NK-92 treated with Interleukin-12 subunit alpha and Interleukin-12 subunit beta, amount 100 ng/mL, for 24 hours (cell line): Measurements from ENCODE around the gene RNF187.

Experiments
- DNase-seq: peaks from one replicate; lab custom pipeline; 2025; lab: John Stamatoyannopoulos, UW

Gene RNF187

DNA sequence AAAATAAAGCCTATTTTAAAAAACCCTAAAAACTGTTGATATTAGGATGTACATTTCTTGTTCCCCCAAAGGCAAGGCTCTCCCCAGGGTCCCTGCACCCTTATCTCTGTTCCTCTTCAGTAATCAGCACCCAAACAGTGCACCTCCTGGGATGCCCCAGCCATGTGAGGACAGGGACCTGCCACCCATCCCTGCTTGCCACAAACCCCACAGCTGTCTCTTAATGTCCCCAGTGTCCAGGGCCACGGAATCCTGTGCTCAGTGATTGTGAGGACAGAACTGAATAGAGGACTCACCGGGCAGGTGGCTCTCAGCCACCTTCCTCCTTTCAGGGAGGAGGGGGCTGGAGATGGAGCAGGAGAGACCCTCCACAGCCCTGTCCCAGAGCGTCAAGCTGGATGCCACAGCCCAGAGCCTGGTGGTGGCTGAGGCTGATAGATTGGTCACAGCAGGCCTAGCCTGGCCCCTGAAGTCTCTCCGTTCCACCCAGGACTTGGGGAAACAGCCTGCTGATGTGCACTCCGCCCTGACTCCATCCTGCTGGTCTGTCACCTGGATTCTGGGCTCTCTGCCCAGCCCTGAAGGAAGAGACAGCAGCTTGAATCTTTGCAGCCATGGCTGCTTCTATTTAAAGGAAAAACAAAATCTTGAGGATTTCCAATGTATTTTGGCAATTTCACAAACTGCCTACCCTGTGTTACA, 23.1 kb downstream of the RNF187 start:
- no peak for DNase-seq

DNA sequence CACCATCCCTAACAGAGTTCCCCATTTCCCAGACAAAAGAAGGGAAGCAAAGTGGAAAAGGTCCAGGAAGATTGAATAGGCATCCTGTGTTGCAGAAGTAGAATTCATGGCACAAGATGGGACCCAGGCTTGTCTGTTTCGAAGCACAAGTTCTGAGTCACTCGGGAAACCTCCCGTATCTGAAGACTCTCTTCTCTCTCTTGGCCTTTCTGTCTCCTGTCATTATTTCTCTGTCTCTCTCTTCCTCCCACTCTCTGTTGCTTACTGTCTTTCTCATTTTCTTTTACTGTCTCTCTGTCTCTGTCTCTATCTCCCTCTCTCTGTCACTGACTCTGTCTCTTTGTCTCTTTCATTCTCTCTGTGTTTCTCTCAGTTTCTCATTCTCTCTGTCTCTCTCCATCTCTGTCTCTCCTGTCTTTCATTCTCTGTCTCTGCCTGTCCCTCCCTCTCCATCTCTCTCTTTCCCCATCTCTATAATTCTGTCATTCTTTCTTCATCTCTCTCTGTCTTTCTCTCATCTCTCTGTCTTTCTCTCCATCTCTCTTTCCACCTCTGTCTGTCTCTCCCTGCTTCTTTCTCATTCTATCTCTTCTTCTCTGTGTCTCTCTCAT, 23.7 kb downstream of the RNF187 start:
- no peak for DNase-seq

DNA sequence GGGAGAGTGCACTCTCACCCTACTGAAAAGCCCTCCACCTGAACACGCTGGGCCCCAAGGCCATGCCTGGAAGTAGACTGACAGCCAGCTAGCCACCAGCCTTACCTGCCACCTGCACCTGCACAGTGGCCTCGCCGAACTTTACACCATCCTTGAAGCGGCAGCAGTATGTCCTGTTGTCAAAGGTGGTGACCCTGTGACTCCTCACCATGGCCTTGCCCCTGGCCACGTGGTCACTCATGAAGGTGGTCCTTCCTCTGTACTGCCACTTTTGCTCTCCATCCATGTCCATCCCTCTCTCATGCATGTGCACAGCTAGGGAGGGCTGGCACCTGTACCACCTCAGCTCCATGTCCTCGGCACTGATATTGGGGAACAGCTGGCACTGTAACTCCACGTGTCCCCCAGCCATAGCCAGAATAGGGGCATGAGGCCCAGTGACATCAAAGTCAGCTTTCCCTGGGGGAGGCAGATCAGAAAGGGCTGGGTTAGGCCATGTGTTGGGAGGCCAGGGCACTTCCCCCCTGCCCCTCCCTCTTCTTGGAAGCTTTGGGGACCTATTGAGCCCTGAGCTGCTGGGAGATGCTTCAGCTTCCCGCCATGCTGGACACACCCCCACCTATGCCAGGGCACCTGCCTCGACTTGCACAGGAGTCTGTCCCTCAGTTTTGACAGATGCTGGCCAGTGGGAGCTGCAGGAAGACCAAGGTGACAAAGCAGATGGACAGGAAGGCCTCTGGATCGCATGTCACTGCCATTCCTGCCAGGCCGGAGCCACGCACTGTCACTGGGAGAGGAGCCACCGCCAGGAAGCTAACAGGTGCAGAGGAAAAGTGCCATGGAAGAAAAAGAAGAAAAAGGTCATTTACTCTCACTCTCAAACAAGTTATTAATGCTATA, 24.6 kb downstream of the RNF187 start:
- DNase-seq, result no peak

DNA sequence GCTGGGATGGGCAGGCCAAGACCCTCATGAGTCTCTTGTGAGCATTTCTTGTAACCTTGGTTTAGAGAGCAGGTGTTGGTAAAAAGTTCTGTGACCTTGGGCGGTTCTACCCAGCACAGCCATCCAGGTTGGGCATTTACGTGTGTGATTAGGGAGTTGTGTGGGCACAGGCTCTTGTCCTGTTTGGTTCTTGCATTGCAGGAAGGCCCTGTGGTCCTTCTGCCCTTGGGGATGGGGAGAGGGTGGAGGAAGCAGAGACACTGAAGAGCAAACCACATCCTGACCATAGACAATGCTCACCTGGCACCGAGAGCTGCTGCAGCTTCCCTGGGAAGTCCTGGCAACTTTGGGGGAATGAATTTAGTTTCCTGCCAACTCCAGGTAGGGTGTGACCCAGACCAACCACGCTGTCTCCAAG, 25.6 kb downstream of the RNF187 start:
- DNase-seq, result no peak

DNA sequence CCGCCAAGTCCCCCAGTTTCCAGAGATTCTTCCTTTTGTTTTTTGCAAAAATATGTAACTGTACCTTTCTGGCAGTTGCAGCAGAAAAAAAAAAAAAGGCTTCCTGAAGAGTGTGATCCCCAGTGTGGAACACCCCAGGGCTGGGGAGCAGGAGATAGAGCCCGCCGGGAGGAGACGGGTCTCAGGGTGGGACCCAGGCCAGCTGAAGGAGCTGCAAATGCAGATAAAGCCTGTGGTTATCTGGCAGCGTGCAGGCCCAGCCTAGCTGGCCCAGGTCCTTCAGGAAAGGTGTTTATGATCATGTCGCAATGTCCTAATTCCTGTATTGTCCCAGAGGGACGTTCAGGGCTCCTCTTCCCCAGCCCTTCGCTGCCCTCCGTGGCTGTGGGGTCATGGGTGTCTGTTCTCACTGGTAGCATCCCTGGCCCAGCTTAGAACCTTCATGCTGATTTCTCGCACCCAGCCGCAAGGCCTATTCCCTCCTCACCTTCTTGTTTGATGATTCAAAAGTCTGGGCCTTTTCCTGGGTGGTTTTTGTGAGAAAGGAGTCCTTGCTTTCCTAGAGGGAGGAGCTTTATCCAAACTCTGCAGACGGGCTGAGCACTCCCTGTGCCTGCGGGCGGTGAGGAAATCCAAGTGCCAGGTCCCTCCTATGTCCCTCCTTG, 26.2 kb downstream of the RNF187 start:
- no peak for DNase-seq

DNA sequence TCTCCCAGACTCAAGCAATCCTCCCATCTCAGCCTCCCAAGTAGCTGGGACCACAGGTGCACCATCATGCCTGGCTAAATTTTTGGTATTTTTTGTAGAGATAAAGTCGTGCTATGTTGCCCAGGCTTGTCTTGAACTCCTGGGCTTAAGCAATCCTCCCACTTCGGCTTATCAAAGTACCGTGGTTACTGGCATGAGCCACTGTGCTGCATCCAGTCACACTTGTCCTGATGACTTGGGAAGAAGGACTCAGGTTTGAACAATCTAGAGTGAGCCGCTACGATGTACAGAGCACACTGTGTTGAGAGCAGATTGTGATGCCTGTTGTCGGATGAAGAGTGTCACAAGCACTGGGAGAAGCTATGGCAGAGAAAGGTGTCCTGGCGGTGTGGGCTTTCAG, 27.2 kb downstream of the RNF187 start:
- DNase-seq, result no peak

DNA sequence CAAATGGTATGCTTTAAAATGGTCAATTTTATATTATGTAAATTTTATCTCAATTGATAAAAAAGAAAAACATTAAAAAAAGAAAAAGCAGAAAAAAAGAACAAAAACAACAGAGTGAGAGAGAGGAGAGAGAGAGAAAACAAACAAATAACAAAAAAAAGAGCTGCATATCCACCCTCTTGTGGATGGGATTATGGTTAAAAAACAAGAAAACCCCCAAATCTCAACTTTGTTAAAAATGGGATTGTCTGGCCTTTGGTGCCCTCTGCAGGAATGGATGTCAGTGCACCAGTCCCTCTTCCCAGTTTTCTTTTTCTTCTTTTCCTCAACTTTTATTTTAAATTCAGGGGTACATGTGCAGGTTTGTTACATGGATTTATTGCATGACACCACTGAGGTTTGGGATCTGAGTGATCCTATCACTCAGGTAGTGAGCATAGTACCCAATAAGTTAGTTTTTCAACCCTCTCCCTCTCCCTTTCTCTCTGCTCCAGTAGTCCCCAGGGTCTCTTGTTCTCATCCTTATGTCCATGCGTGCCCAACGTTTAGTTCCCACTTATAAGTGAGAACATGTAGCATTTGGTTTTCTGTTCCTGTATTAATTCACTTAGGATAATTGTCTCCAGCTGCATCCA, 28.1 kb downstream of the RNF187 start:
- no peak for DNase-seq

DNA sequence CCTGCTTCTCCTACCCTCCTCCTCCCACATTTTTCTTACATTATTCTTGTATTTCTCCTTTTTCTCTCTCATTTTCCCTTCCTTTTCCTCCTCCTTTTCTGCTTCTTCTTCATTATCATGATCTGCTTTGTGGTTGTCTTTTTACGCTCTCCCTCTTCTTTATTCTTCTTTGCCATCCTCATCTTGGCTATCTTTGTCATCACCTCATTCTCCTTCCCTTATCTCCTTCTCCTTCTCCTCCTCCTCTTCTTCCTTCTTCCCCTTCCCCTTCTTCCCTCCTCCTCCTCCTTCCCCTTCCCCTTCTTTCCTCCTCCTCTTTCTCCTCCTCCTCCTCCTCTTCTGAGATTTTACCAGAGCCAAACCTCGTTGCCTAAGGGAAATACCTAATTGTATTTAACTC, 30.5 kb downstream of the RNF187 start:
- no peak for DNase-seq

DNA sequence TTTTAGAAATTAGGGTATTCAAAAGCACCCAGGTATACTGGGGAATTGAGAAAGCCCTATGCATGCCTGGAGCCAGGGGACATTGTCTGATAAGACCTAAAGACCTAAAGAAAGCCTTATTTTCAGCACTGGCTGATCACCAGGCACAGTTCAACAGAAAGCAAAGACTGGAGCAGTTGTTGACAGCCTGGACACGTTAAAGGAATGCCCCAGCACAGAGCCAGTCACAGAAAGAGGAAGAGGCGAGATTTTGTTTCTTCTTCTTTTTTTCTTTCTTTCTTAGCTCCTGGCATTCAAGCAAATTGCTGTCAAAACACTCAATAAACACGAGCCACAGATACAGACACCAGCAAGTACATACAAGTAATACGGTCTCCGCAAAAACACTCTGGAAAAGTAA, 40.4 kb downstream of the RNF187 start:
- DNase-seq, result no peak

DNA sequence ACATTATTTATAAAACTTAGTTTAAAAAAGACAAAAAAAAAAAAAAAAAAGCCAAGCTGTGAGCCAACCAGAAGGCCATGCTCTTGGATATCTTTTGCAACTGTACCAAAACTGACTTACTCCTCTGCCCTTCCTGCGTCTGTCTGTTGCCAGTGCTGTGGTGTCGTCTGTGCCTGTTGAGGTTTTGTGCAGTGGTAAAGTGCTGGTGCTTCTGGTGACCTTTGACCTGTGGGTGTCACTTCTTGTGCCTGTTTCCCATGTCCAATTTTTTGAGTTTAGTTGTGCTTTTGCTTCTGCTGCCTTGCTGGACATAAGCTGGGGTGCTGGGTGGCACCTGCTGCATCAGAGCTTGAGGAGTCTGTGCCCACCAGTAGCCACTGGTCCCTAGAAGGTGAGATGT, 41.4 kb downstream of the RNF187 start:
- DNase-seq, result no peak

DNA sequence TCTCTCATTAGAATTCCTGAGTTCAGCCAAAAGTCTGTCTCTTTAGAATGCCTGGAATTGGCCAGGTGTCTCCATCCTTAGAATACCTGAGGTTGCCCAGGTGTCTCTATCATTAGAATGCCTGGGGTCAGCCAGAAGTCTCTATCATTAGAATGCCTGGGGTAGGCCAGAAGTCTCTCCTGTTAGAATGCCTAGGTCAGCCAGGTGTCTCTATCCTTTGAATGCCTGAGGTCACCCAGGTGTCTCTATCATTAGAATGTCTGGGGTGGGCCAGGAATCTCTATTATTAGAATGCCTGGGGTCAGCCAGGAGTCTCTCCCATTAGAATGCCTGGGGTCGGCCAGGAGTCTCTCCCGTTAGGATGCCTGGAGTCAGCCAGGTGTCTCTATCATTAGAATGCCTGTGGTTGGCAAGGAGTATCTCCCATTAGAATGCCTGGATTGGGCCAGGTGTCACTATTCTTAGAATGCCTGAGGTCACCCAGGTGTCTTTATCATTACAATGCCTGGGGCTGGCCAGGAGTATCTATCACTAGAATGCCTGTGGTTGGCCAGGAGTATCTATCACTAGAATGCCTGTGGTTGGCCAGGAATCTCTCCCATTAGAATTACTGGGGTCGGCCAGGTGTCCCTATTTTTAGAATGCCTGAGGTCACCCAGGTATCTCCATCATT, 43.0 kb downstream of the RNF187 start:
- DNase-seq, result no peak

DNA sequence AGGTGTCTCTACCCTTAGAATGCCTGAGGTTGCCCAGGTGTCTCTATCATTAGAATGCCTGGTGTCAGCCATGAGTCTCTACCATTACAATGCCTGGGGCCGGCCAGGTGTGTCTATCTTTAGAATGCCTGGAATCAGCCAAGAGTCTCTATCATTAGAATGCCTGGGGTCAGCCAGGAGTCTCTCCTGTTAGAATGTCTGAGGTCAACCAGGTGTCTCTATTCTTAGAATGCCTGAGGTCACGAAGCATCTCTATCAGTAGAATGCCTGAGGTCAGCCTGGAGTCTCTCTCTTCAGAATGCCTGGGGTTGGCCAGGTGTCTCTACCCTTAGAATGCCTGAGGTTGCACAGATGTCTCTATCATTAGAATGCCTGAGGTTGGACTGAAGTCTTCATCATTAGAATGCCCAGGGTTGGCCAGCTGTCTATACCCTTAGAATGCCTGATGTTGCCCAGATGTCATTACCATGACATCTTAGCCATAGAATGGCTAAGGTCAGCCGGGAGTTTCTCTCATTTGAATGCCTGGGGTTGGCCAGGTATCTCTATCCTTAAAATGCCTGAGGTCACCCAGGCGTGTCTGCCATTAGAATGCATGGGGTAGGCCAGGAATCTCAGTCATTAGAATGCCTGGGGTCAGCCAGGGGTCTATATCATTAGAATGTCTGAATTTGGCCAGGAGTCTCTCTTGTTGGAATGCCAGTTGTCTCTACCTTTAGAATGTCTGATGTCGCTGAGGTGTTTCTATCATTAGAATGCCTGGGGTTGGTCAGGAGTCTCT, 44.0 kb downstream of the RNF187 start:
- no peak for DNase-seq

DNA sequence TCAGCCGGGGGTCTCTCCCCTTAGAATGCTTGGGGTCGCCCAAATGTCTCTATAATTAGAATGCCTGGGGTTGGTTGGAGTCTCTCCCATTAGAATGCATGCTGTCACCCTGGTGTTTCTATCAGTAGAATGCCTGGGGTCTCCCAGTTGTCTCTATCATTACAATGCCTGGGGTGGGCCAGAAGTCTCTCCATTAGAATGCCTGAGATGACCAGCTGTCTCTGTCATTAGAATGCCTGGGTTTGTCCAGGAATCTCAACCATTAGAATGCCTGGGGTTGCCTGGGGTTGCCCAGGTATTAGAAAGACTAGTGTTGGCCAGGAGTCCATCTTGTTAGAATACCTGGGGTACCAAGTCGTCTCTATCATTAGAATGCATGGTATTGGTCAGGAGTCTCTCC, 51.6 kb downstream of the RNF187 start:
- no peak for DNase-seq

DNA sequence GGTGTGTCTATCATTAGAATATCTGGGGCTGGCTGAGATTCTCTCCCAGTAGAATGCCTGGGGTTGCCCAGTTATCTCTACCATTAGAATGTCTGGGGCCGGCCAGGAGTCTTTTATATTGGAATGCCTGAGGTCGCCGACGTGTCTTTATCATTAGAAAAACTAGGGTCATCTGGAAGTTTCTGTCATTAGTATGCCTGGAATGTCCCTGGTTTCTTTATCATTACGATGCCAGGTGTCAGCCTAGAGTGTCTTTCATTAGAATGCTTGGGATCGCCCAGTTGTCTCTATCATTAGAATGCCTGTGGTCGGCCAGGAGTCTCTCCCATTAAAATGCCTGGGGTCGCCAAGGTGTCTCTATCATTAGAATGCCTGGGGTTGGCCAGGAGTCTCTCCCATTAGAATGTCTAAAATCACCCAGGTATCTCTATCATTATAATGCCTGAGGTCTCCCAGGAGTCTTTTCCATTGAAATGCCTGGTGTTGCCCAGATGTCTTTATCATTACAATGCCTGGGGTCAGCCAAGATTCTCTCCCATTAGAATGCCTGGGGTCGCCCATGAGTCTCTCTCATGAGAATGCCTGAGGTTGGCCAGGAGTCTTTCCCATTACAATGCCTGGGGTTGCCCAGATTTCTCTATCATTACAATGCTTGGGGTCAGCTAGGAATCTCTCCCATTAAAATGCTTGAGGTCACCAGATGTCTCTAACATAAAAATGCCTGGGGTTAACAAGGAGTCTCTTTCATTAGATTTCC, 53.2 kb downstream of the RNF187 start:
- no peak for DNase-seq

DNA sequence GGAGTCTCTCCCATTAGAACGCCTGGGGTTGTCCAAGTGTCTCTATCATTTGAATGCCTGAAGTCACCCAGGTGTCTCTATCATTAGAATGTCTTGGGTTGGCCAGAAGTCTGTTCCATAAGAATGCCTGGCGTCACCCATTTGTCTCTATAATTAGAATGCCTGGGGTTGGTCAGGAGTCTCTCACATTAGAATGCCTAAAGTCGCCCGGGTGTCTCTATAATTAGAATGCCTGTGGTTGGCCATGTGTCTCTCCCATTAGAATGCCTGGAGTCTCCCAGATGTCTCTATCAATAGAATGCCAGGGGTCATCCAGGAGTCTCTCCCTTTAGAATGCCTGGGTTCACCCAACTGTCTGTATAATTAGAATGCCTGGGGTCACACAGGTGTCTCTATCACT, 54.5 kb downstream of the RNF187 start:
- no peak for DNase-seq

DNA sequence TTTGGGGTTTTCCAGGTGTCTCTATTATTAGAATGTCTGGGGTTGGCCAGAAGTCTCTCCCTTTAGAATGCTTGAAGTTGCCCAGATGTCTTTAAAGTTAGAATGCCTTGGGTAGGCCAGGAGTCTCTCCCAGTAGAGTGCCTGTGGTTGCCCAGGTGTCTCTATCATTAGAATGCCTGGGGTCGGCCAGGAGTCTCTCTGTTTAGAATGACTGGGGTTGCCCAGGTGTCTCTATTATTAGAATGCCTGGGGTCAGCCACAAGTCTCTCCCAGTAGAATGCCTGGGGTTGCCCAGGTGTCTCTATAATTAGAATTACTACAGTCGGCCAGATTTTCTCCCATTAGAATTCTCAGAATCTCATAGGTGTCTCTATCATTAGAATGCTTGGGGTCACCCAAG, 55.2 kb downstream of the RNF187 start:
- no peak for DNase-seq

DNA sequence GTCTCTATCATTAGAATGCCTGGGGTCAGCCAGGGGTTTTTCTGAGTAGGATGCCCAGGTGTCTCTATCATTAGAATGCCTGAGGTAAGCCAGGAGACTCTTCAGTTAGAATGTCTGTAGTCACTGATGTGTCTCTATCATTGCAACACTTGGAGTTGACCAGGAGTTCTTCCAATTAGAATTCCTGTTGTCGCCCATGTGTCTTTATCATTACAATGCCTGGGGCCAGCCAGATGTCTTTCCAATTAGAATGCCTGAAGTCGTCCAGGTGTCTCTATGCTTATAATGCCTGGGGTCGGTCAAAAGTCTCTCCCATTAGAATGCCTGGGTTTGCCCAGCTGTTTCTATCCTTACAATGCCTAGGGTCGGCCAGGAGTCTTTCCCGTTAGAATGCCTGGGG, 55.8 kb downstream of the RNF187 start:
- DNase-seq, result no peak

DNA sequence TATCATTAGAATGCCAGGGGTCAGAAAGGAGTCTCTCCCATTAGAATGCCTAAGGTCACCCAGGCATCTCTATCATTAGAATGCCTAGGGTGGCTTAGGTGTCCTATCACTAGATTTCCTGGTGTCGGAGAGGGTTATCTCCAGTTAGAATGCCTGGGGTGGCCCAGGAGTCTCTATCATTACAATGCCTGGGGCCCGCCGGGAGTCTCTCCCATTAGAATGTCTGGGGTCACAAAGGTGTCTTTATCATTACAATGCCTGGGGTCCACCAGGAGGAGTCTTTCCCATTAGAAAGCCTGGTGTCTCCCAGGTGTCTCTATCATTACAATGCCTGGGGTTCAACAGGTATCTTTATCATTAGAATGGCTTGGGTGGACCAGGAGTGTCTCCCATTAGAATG, 56.2 kb downstream of the RNF187 start:
- no peak for DNase-seq

DNA sequence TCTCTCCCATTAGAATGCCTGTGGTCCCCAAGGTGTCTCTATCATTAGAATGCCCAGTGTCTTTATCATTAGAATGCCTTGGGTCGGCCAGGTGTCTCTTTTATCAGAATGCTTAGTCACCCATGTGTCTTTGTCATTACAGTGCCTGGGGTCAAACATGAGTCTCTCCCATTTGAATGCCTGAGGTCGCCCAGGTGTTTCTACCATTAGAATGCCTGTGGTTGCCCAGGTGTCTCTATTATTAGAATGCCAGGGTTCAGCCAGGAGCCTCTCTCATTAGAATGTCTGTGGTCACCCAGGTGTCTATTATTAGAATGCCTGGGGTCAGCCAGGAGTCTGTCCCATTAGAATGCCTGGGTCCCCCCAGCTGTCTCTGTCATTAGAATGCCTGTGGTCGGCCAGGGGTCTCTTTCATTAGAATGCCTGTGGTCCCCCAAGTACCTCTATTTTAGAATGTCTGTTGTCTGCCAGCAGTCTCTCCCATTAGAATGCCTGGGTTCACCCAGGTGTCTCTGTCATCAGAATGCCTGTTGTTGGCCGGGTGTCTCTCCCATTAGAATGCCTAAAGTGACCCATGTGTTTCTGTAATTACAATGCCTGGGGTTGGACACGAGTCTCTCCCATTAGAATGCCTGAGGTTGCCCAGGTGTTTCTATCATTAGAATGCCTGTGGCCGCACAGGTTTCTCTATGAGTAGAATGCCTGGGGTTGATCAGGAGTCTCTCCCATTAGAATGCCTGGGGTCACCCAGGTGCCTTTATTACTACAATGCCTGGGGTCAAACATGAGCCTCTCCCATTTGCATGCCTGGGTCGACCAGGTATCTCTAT, 57.1 kb downstream of the RNF187 start:
- DNase-seq, result no peak
